Natural killer cell (primary cell): ENCODE measurements around the gene SPIRE1. TPM values are rescaled to one million over a fixed set of nuclear protein-coding genes. Genes with fewer than 3 reads are reported as not detected.

Experiments used
- total RNA-seq, 4 donors: library from RNA; stranded (reverse); fragments of 120-200 nt in 1 of 4; gene quantifications; one replicate each; pipeline versions ENCODE4 v1.2.3 to v1.2.4, GENCODE V29; 2013 to 2022

The SPIRE1 gene
- total RNA-seq, 3 donors from 2014 or later (not counting 1 experiment from before 2014, with no cell fraction given) = 4.8 to 6.7 (median 5.4) TPM

Other genes with a start within 250 kb of the SPIRE1 start
- gene CEP76, start 44.6 kb upstream of the SPIRE1 start, total RNA-seq = 1 to 10 TPM; 6.4 to 9.8 (median 8.8) TPM
- gene PSMG2, start 44.9 kb upstream of the SPIRE1 start, total RNA-seq = 10 to 100 TPM; 56.7 to 63.4 (median 62.8) TPM
- 100 to 1,000 TPM; 110 to 115 (median 112) TPM for gene PTPN2, start 226.1 kb upstream of the SPIRE1 start, total RNA-seq